ENCODE data around the gene HSPA6. TPM values are rescaled to one million over a fixed set of nuclear protein-coding genes. Genes with fewer than 3 reads are reported as not detected.
"Not testable (repeated sequence)": the region's sequence is repeated elsewhere in the genome, so short reads cannot be mapped to it uniquely, and the experiment has no call there.

The HSPA6 gene
- total RNA-seq, 1 donor from 2014 or later, result not detected

- Histone ChIP-seq H3K4me1 (no peaks in the 10 kb centered on the region), H2AFZ (replicated peaks) (no peak overlapping the region), H3K36me3 (no peaks in the 10 kb centered on the region), H3K9ac (no peak overlapping the region), H3K79me2 (ENCODE audit: low read depth) (no peaks in the 10 kb centered on the region), H3K4me3 (no peak overlapping the region), H3K4me2 (no peak overlapping the region), H4K20me1 (ENCODE audit: low read depth) (no peaks in the 10 kb centered on the region), H3F3A (ENCODE audit: low read depth) (no peaks in the 10 kb centered on the region), H3K27me3 (no peaks in the 10 kb centered on the region), H3K27ac (no peak overlapping the region), H3K9me3 (ENCODE audit: low read depth) (no peaks in the 10 kb centered on the region)
- Mint-ChIP-seq H3K4me3 (no peak overlapping the region), H3K36me3 (no peaks in the 10 kb centered on the region), H3K27ac (no peak overlapping the region), H3K27me3 (ENCODE audit: insufficient read depth, low read depth) (peaks cover 9% of the 10 kb centered on the region), H3K9me3 (no peaks in the 10 kb centered on the region), H3K4me1 (peaks cover 13% of the 10 kb centered on the region)
- TF ChIP-seq EZH2phosphoT487 (IDR thresholded peaks at IDR 0.05) (no peak), EZH2 (IDR thresholded peaks at IDR 0.05) (no peak), CTCF (IDR thresholded peaks at IDR 0.05) (no peak)
- no peak for DNase-seq (ENCODE audit: low spot score)
Observed at GRCh38 chr1:161510477-161510876, 13.9 kb upstream of the HSPA6 start.

GRCh38 chr1:161511018-161511755 lies 13.2 kb upstream of the HSPA6 start:
- H3K4me3 Mint-ChIP-seq, result no peak overlapping the region
- H3K79me2 ChIP-seq (ENCODE audit: low read depth), result no peaks in the 10 kb centered on the region
- no peak overlapping the region for H3K27ac ChIP-seq
- no peak overlapping the region for H2AFZ ChIP-seq (replicated peaks)
- no peaks in the 10 kb centered on the region for H3K9me3 Mint-ChIP-seq
- no peaks in the 10 kb centered on the region for H3F3A ChIP-seq (ENCODE audit: low read depth)
- no peak for DNase-seq (ENCODE audit: low spot score)
- H3K27me3 Mint-ChIP-seq (ENCODE audit: insufficient read depth, low read depth), result peaks cover 6% of the 10 kb centered on the region
- no peak overlapping the region for H3K4me3 ChIP-seq
- H3K27me3 ChIP-seq, result no peaks in the 10 kb centered on the region
- H4K20me1 ChIP-seq (ENCODE audit: low read depth), result no peaks in the 10 kb centered on the region
- no peak overlapping the region for H3K4me2 ChIP-seq
- H3K36me3 ChIP-seq, result no peaks in the 10 kb centered on the region
- H3K4me1 ChIP-seq, result no peaks in the 10 kb centered on the region
- H3K4me1 Mint-ChIP-seq, result peaks cover 12% of the 10 kb centered on the region
- no peak overlapping the region for H3K27ac Mint-ChIP-seq
- H3K36me3 Mint-ChIP-seq, result no peaks in the 10 kb centered on the region
- TF ChIP-seq CTCF (IDR thresholded peaks at IDR 0.05), result no peak
- TF ChIP-seq EZH2 (IDR thresholded peaks at IDR 0.05), result no peak
- no peak for TF ChIP-seq EZH2phosphoT487 (IDR thresholded peaks at IDR 0.05)
- no peaks in the 10 kb centered on the region for H3K9me3 ChIP-seq (ENCODE audit: low read depth)
- no peak overlapping the region for H3K9ac ChIP-seq

GRCh38 chr1:161511756-161512060 lies 12.6 kb upstream of the HSPA6 start:
- H3K9me3 ChIP-seq (ENCODE audit: low read depth), result no peaks in the 10 kb centered on the region
- no peak overlapping the region for H3K4me3 Mint-ChIP-seq
- H3K27ac ChIP-seq, result no peak overlapping the region
- DNase-seq (ENCODE audit: low spot score), result no peak
- H3K4me1 ChIP-seq, result no peaks in the 10 kb centered on the region
- no peak overlapping the region for H3K4me2 ChIP-seq
- H3K4me3 ChIP-seq, result no peak overlapping the region
- no peaks in the 10 kb centered on the region for H3K27me3 ChIP-seq
- no peak overlapping the region for H3K9ac ChIP-seq
- peaks cover 5% of the 10 kb centered on the region for H3K27me3 Mint-ChIP-seq (ENCODE audit: insufficient read depth, low read depth)
- no peaks in the 10 kb centered on the region for H4K20me1 ChIP-seq (ENCODE audit: low read depth)
- H3K9me3 Mint-ChIP-seq, result no peaks in the 10 kb centered on the region
- H3K27ac Mint-ChIP-seq, result no peak overlapping the region
- H3F3A ChIP-seq (ENCODE audit: low read depth), result no peaks in the 10 kb centered on the region
- H2AFZ ChIP-seq (replicated peaks), result no peak overlapping the region
- H3K4me1 Mint-ChIP-seq, result peaks cover 7% of the 10 kb centered on the region
- no peak for TF ChIP-seq CTCF (IDR thresholded peaks at IDR 0.05)
- no peak for TF ChIP-seq EZH2phosphoT487 (IDR thresholded peaks at IDR 0.05)
- no peak for TF ChIP-seq EZH2 (IDR thresholded peaks at IDR 0.05)
- no peaks in the 10 kb centered on the region for H3K79me2 ChIP-seq (ENCODE audit: low read depth)
- no peaks in the 10 kb centered on the region for H3K36me3 ChIP-seq
- no peaks in the 10 kb centered on the region for H3K36me3 Mint-ChIP-seq

- H3K27ac ChIP-seq; H3K9me3 ChIP-seq (ENCODE audit: low read depth); H3K4me1 Mint-ChIP-seq; H3F3A ChIP-seq (ENCODE audit: low read depth); H3K79me2 ChIP-seq (ENCODE audit: low read depth); DNase-seq (ENCODE audit: low spot score); H3K9ac ChIP-seq; H3K9me3 Mint-ChIP-seq; H3K27me3 ChIP-seq; H3K36me3 ChIP-seq; H3K36me3 Mint-ChIP-seq; H2AFZ ChIP-seq (replicated peaks); H3K4me2 ChIP-seq; H3K27ac Mint-ChIP-seq; H3K4me1 ChIP-seq; H3K27me3 Mint-ChIP-seq (ENCODE audit: insufficient read depth, low read depth); H3K4me3 ChIP-seq; H3K4me3 Mint-ChIP-seq; H4K20me1 ChIP-seq (ENCODE audit: low read depth): not testable (repeated sequence)
Observed at GRCh38 chr1:161512636-161513447, 11.5 kb upstream of the HSPA6 start.

- not testable (repeated sequence) for DNase-seq (ENCODE audit: low spot score); H3K79me2 ChIP-seq (ENCODE audit: low read depth); H3K27me3 ChIP-seq; H3K27ac Mint-ChIP-seq; H3K36me3 Mint-ChIP-seq; H3F3A ChIP-seq (ENCODE audit: low read depth); H3K4me1 Mint-ChIP-seq; H3K9me3 ChIP-seq (ENCODE audit: low read depth); H3K36me3 ChIP-seq; H4K20me1 ChIP-seq (ENCODE audit: low read depth); H3K4me3 ChIP-seq; H3K27me3 Mint-ChIP-seq (ENCODE audit: insufficient read depth, low read depth); H3K9ac ChIP-seq; H3K4me1 ChIP-seq; H3K27ac ChIP-seq; H3K4me3 Mint-ChIP-seq; H2AFZ ChIP-seq (replicated peaks); H3K9me3 Mint-ChIP-seq; H3K4me2 ChIP-seq
Observed at GRCh38 chr1:161513448-161513780, 10.9 kb upstream of the HSPA6 start.
